Testis (tissue), 3 donors: ENCODE results near the gene AGBL4. TPM values are rescaled to one million over a fixed set of nuclear protein-coding genes. Genes with fewer than 3 reads are reported as not detected.

Source experiments
- DNase-seq: peaks from one replicate; pipeline ENCODE4 v3.0.0-alpha.2; 2019
- H3K27ac ChIP-seq, 2 donors: fragments of 200-600 bp; sonication (generic); one replicate each; pipeline ENCODE4 v1.5.1; 2019
- H3K27me3 ChIP-seq: fragments of 200-600 bp; sonication (generic); one replicate; pipeline ENCODE4 v1.5.1; 2019
- H3K36me3 ChIP-seq: fragments of 200-600 bp; sonication (generic); one replicate; pipeline ENCODE4 v1.5.1; 2017; ENCODE audit warnings: low read depth; ENCODE audit errors: missing control alignments
- H3K4me1 ChIP-seq: fragments of 200-600 bp; sonication (generic); one replicate; pipeline ENCODE4 v1.5.1; 2019
- H3K4me3 ChIP-seq, 2 donors: fragments of 200-600 bp; sonication (generic); one replicate each; pipeline ENCODE4 v1.5.1; 2017 to 2019
- H3K9me3 ChIP-seq: fragments of 200-600 bp; sonication (generic); one replicate; pipeline ENCODE4 v1.5.1; 2017
- POLR2A ChIP-seq: fragments of 450-650 bp; IDR thresholded peaks from one replicate; pipeline ENCODE4 v1.6.1; 2017; ENCODE audit warnings: antibody characterized with exemption, mild to moderate bottlenecking, moderate library complexity
- WGBS, 2 donors: methylation state at CpG; one replicate each; pipeline ENCODE4 v1.1.5; 2018; 5-methylcytosine and 5-hydroxymethylcytosine counted together
- intact Hi-C: fragments of 100-400 bp; cut with DNase I; formaldehyde crosslinking; loops from one replicate; pipeline ENCODE4 v1.15.1; 2023; ENCODE audit warnings: low total_unique reads
- polyA plus RNA-seq: library from polyadenylated mRNA; stranded (reverse); fragments of 350-450 nt; fragmentation: Illumina TruSeq; extraction: RNeasy Lipid Tissue Mini Kit (QIAGEN cat#74804); gene quantifications from one replicate; pipeline ENCODE4 v1.2.3, GENCODE V29; 2014; ENCODE audit warnings: low read depth, low replicate concordance; ENCODE audit not compliant: insufficient read depth
- total RNA-seq, 2 donors: library from RNA; depleted of rRNA; stranded (reverse); fragments of >200 nt; gene quantifications; one replicate each; pipeline ENCODE4 v1.2.3, GENCODE V29; 2016
- TF ChIP-seq, protein P1 (sequence below), 3 experiments: fragments of 450-650 bp in 2 of 3; fragments of 200-600 bp in 1 of 3; sonication (generic) in 1 of 3; IDR thresholded peaks; one replicate each; pipeline ENCODE4 v1.5.1; 2016 to 2019; ENCODE audit warnings: antibody characterized with exemption in 3 of 3, mild to moderate bottlenecking in 2 of 3, moderate library complexity in 1 of 3

AGBL4 gene
- total and polyA plus RNA-seq, 3 donors from 2014 or later: 3.3 to 6.9 (median 5.8) TPM

DNA sequence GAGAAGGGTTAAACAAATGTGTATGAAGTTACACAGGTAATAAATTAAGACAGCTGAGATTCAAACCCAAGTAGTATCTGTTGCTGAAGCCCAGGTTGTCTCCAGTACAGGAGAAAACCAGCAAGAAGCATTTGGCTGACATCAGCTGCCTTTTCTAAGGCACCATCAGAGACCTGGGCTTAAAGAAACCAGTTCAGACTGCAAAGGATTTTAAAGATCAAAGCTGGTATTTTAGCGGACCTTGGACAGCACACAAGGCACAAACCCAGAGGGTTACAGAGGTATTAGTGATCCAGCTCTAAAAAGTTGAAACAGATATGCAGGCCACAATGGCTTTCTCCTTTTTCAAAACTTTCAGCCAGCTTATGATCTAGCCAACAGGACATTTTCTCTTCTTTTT is 1270.5 kb downstream of the AGBL4 start:
- 65 to 94% methylated on average over 1 of the region's 1 CpG for WGBS, 2 donors
- H3K4me1 ChIP-seq: no peaks in the 10 kb centered on the region
- no peak overlapping the region for H3K4me3 ChIP-seq
- no peak for DNase-seq
- TF ChIP-seq POLR2A: no peak
- TF ChIP-seq, protein P1, sequence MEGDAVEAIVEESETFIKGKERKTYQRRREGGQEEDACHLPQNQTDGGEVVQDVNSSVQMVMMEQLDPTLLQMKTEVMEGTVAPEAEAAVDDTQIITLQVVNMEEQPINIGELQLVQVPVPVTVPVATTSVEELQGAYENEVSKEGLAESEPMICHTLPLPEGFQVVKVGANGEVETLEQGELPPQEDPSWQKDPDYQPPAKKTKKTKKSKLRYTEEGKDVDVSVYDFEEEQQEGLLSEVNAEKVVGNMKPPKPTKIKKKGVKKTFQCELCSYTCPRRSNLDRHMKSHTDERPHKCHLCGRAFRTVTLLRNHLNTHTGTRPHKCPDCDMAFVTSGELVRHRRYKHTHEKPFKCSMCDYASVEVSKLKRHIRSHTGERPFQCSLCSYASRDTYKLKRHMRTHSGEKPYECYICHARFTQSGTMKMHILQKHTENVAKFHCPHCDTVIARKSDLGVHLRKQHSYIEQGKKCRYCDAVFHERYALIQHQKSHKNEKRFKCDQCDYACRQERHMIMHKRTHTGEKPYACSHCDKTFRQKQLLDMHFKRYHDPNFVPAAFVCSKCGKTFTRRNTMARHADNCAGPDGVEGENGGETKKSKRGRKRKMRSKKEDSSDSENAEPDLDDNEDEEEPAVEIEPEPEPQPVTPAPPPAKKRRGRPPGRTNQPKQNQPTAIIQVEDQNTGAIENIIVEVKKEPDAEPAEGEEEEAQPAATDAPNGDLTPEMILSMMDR (IDR thresholded peaks at IDR 0.05): no peak
- H3K36me3 ChIP-seq: no peaks in the 10 kb centered on the region
- no peaks in the 10 kb centered on the region for H3K27me3 ChIP-seq
- intact Hi-C loops: no loop called here
- no peak overlapping the region for H3K27ac ChIP-seq
- no peaks in the 10 kb centered on the region for H3K9me3 ChIP-seq

DNA sequence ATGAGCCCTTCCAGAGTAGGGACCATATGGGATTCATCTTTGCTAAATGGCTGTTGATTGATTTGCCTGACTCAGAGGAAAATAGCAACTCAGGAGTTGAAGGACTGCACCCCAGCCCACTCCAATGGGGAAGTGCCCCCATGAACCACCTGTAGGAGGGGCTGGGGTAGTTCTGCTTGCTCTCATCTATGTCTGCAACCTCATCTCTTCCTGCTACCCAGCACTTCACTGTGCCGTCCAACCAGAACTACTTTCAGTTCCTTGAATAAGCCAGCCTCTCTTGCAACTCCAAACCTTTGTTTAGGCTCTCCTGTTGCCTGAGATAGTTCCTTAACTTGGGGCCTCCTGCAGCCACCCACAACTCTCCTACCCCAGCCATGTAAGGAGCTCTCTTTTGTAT is 1273.6 kb downstream of the AGBL4 start:
- H3K36me3 ChIP-seq: no peaks in the 10 kb centered on the region
- DNase-seq: no peak
- no peak for TF ChIP-seq POLR2A
- TF ChIP-seq, protein P1 (IDR thresholded peaks at IDR 0.05): no peak

DNA sequence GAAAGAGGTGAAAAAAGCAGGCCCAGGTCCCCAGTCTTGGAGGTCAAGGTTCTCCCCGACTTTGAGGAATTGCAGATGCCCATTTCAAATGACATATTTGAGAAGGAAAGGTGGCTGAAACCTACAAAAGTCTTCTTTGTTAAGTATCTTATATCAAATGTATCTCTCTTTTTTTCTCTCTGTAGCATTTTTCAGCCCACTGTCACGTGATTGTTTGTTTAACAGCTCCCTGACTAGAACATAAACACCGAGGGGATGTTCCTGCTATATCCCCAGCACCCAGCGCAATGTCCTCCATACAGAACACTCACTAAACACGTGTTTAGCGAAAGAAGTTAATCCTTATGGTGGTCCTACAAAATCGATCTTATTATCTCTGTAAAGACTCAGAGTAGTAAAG is 1274.7 kb downstream of the AGBL4 start:
- no peaks in the 10 kb centered on the region for H3K9me3 ChIP-seq
- TF ChIP-seq POLR2A: no peak
- TF ChIP-seq, protein P1 (IDR thresholded peaks at IDR 0.05): no peak
- H3K27me3 ChIP-seq: no peaks in the 10 kb centered on the region
- WGBS, 2 donors: 76 to 79% methylated on average over 7 of the region's 7 CpGs
- H3K27ac ChIP-seq: no peak overlapping the region
- no peaks in the 10 kb centered on the region for H3K36me3 ChIP-seq
- intact Hi-C loops: no loop called here
- no peak overlapping the region for H3K4me3 ChIP-seq
- H3K4me1 ChIP-seq: no peaks in the 10 kb centered on the region
- no peak for DNase-seq

More for the DNA sequence above, 1273.6 kb downstream of the AGBL4 start:
- Histone ChIP-seq H3K27me3 (no peaks in the 10 kb centered on the region), H3K4me3 (no peak overlapping the region), H3K27ac (no peak overlapping the region), H3K9me3 (no peaks in the 10 kb centered on the region), H3K4me1 (no peaks in the 10 kb centered on the region)
- WGBS, 2 donors: 92 to 93% methylated on average over 1 of the region's 1 CpG
- intact Hi-C loops: no loop called here

DNA sequence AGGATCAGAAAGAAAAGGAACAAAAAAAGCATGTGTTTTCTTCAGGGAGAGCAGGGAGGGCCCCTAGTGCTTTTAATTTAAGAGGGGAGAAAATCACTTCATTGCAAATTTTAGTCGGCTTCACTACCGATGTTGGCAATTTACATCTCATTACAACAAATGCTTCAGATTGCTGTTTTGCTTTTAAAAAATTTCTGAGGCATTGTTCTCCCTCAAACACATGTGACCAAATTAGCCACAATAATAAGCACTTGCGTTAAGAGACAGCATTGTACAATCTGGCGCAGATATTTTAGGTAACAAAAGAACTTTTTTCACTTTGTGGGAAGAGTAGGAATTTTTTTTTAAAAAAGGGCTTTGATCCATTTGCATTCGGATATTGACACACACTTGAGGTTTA is 1276.8 kb downstream of the AGBL4 start:
- Histone ChIP-seq H3K36me3 (no peaks in the 10 kb centered on the region), H3K9me3 (no peaks in the 10 kb centered on the region), H3K4me3 (no peak overlapping the region), H3K27me3 (no peaks in the 10 kb centered on the region), H3K27ac (no peak overlapping the region), H3K4me1 (peaks cover 3% of the 10 kb centered on the region)
- intact Hi-C loops: no loop called here
- 81 to 95% methylated on average over 5 of the region's 5 CpGs for WGBS, 2 donors
- no peak for TF ChIP-seq POLR2A
- TF ChIP-seq, protein P1 (IDR thresholded peaks at IDR 0.05): no peak
- no peak for DNase-seq

DNA sequence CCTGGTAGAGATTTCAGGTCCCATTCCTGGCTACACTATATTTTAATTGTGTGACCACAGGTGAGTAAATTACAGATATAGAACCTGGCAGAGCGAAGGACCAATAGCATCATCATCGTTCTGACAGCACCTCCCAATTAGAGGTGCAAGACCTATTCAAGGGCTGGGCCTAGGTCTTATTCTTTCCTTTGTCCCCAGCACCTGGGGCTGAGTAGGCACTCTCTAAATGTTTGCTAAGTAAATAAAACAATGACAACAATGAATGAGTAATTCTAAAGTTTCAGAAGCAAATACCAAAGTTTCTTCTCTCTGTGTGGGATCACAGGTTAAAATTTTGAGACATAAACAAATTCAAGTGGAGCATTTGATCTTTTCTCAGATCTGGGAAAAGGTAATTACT is 1279.7 kb downstream of the AGBL4 start:
- no peak for DNase-seq
- 93 to 94% methylated on average over 2 of the region's 2 CpGs for WGBS, 2 donors
- H3K36me3 ChIP-seq: no peaks in the 10 kb centered on the region
- no peak overlapping the region for H3K27ac ChIP-seq
- intact Hi-C loops: no loop called here
- H3K4me3 ChIP-seq: no peak overlapping the region
- H3K9me3 ChIP-seq: no peaks in the 10 kb centered on the region
- TF ChIP-seq, protein P1 (IDR thresholded peaks at IDR 0.05): no peak
- TF ChIP-seq POLR2A: no peak
- no peaks in the 10 kb centered on the region for H3K27me3 ChIP-seq
- H3K4me1 ChIP-seq: peaks cover 12% of the 10 kb centered on the region
